ENCODE results near the gene RPA4.

RPA4 gene

GRCh38 chrX:96861661-96862060 is 22.0 kb upstream of the RPA4 start:
- no peak for TF ChIP-seq NFIC (IDR thresholded peaks at IDR 0.05)
- TF ChIP-seq YY1 (IDR thresholded peaks at IDR 0.05; ENCODE audit: low read depth): no peak
- no peak for TF ChIP-seq ZBTB7A (IDR thresholded peaks at IDR 0.05; ENCODE audit: low read depth)
- TF ChIP-seq CEBPB (IDR thresholded peaks at IDR 0.05): no peak
- no peak for TF ChIP-seq REST (IDR thresholded peaks at IDR 0.05; ENCODE audit: low read depth)
- no peak for TF ChIP-seq USF1 (IDR thresholded peaks at IDR 0.05)
- no peak for TF ChIP-seq EGR1 (IDR thresholded peaks at IDR 0.05)
- TF ChIP-seq EP300 (IDR thresholded peaks at IDR 0.05; ENCODE audit: borderline replicate concordance): no peak
- TF ChIP-seq FOXM1 (IDR thresholded peaks at IDR 0.05; ENCODE audit: borderline replicate concordance, low read depth): no peak
- TF ChIP-seq CREB1 (IDR thresholded peaks at IDR 0.05; ENCODE audit: low read depth): no peak
- TF ChIP-seq TAF1 (IDR thresholded peaks at IDR 0.05; ENCODE audit: low read depth): no peak
- TF ChIP-seq TEAD4 (IDR thresholded peaks at IDR 0.05): no peak
- no peak for TF ChIP-seq MAX (IDR thresholded peaks at IDR 0.05)
- TF ChIP-seq TCF12 (IDR thresholded peaks at IDR 0.05; ENCODE audit: low read depth): no peak
- TF ChIP-seq RAD21 (IDR thresholded peaks at IDR 0.05; ENCODE audit: low read depth): no peak

- no peak for TF ChIP-seq TEAD4 (IDR thresholded peaks at IDR 0.05)
- TF ChIP-seq TCF12 (IDR thresholded peaks at IDR 0.05; ENCODE audit: low read depth): no peak
- no peak for TF ChIP-seq MAX (IDR thresholded peaks at IDR 0.05)
- no peak for TF ChIP-seq FOXM1 (IDR thresholded peaks at IDR 0.05; ENCODE audit: borderline replicate concordance, low read depth)
- TF ChIP-seq TAF1 (IDR thresholded peaks at IDR 0.05; ENCODE audit: low read depth): no peak
- TF ChIP-seq ZBTB7A (IDR thresholded peaks at IDR 0.05; ENCODE audit: low read depth): no peak
- no peak for TF ChIP-seq EGR1 (IDR thresholded peaks at IDR 0.05)
- TF ChIP-seq YY1 (IDR thresholded peaks at IDR 0.05; ENCODE audit: low read depth): no peak
- TF ChIP-seq NFIC (IDR thresholded peaks at IDR 0.05): no peak
- no peak for TF ChIP-seq RAD21 (IDR thresholded peaks at IDR 0.05; ENCODE audit: low read depth)
- no peak for TF ChIP-seq CEBPB (IDR thresholded peaks at IDR 0.05)
- no peak for TF ChIP-seq USF1 (IDR thresholded peaks at IDR 0.05)
- TF ChIP-seq CREB1 (IDR thresholded peaks at IDR 0.05; ENCODE audit: low read depth): no peak
- no peak for TF ChIP-seq EP300 (IDR thresholded peaks at IDR 0.05; ENCODE audit: borderline replicate concordance)
- no peak for TF ChIP-seq REST (IDR thresholded peaks at IDR 0.05; ENCODE audit: low read depth)
Measured at GRCh38 chrX:96884027-96884426, 319 bp downstream of the RPA4 start.

- TF ChIP-seq ZBTB7A (IDR thresholded peaks at IDR 0.05; ENCODE audit: low read depth): no peak
- no peak for TF ChIP-seq RAD21 (IDR thresholded peaks at IDR 0.05; ENCODE audit: low read depth)
- no peak for TF ChIP-seq USF1 (IDR thresholded peaks at IDR 0.05)
- no peak for TF ChIP-seq EP300 (IDR thresholded peaks at IDR 0.05; ENCODE audit: borderline replicate concordance)
- no peak for TF ChIP-seq MAX (IDR thresholded peaks at IDR 0.05)
- no peak for TF ChIP-seq REST (IDR thresholded peaks at IDR 0.05; ENCODE audit: low read depth)
- TF ChIP-seq TEAD4 (IDR thresholded peaks at IDR 0.05): no peak
- no peak for TF ChIP-seq FOXM1 (IDR thresholded peaks at IDR 0.05; ENCODE audit: borderline replicate concordance, low read depth)
- TF ChIP-seq TAF1 (IDR thresholded peaks at IDR 0.05; ENCODE audit: low read depth): no peak
- TF ChIP-seq CEBPB (IDR thresholded peaks at IDR 0.05): no peak
- no peak for TF ChIP-seq YY1 (IDR thresholded peaks at IDR 0.05; ENCODE audit: low read depth)
- TF ChIP-seq EGR1 (IDR thresholded peaks at IDR 0.05): no peak
- no peak for TF ChIP-seq NFIC (IDR thresholded peaks at IDR 0.05)
- TF ChIP-seq CREB1 (IDR thresholded peaks at IDR 0.05; ENCODE audit: low read depth): no peak
- no peak for TF ChIP-seq TCF12 (IDR thresholded peaks at IDR 0.05; ENCODE audit: low read depth)
Measured at GRCh38 chrX:96889726-96890125, 6.0 kb downstream of the RPA4 start.
